ENCODE measurements around the gene ADRM1.

GRCh38 chr20:62345681-62346370 lies 43.0 kb downstream of the ADRM1 start:
- TF ChIP-seq CTCF (IDR thresholded peaks at IDR 0.05; ENCODE audit: insufficient read depth, low read length, poor library complexity, severe bottlenecking) (no peak), EZH2phosphoT487 (conservative IDR thresholded peaks at IDR 0.05; ENCODE audit: low read length) (no peak)

All from SU-DHL-6 (cell line).